ENCODE measurements around the gene SLC25A47.
"Not testable (repeated sequence)": the region's sequence is repeated elsewhere in the genome, so short reads cannot be mapped to it uniquely, and the experiment has no call there.

SLC25A47 gene

GRCh38 chr14:100323121-100323941 lies at the start of gene SLC25A47:
Gene SLC25A47, plus strand, starts transcription at chr14:100323339. Its CDS starts 76 bp downstream, at chr14:100323415.
- no peak for DNase-seq

DNA sequence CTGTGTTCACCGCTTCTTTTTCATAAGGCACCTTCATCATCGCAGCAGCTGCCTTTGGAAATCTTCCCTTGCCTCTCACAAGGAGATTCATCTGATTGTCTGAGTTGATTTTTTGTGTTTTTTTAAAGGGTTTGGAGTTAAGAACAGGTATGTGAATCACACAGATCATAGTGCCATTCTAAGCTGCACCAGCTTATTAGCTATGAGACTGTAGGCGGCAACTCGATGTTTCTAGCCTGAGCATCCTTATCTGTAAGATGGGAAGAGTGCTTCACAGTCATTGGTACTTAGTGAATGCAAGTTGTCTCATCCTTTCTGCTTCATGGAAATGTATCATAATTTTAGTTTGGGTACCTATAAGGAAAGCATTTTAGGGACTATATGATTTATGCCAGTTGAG lies 48.9 kb upstream of the SLC25A47 start:
- DNase-seq: no peak

GRCh38 chr14:100275214-100275613 lies 47.9 kb upstream of the SLC25A47 start:
- DNase-seq: no peak

- DNase-seq: no peak
These were observed 44.4 kb upstream of the SLC25A47 start for GRCh38 chr14:100278702-100279101.

DNA sequence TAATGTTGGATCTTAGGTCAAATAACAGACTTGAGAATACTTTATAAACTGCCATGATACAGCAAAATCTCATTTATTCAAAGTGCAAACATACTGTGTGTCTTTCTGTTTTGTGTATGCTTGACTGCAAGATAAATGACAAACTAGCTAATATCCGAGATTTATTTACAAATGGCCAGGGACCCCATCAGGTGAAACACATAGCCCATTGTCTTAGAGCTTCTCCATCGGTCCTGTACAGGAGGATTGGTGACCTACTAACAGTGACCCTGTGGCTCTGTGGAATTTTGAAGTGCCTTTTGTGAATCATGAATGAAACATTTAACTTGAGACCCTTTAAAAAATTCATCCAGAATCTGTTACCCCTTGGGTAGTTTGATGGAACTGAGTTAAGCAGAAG lies 44.0 kb upstream of the SLC25A47 start:
- no peak for DNase-seq

DNA sequence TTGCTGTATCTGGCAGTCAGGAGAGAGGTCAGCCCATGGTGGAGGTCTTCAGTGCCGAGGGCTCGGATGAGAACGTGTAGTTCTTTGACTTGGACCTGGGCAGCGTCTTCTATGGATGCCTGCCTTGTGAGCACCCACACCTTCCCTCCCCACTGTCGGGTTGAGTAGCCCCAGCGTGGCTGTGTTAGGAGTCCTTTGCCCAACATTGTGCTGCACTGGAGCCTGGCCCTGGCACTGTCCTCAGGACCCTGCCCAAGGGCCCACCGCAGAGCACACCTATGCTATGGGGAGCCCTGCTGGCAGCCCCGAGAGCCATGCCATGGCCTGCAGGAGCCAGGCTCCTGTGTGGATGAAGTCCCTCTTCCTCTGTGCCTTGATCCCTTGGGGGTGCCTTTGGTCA lies 43.6 kb upstream of the SLC25A47 start:
- DNase-seq: no peak

DNA sequence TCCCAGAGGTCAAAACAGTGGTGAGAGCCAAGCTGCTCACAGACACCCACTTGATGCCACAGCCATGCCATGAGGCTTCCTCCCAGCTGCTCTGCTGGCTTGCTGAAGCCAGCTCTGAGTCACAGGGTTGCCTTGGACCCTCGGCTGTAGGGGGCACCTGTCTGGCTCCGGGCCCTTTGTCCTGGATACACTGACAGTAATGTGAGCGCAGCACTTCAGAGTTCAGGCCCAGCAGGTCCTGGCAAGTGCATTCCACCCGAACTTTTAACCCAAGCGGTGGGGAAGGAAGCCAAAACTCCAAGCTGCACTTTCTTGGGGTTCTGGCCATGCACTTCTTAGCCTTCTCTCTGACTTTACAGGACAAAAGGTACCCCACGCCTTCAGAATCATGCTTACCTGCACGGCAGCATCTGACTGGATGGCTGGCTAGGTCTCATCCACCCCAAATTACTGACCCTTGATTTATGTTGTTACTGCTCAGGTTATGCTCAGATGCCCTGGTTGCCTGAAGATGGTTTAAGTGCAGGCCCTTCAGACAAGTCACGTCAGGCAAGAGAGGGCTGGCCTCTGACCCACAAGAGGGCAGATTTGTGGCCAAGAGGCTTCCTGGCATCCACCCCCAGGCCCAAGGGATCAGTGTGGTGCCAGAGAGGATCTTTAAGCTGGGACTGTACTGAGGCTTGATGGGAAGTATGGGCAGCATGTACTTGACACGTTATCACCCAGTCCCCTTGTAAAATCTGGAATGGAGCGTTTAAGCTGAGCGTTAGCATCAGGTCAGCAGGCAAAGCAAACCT lies 41.7 kb upstream of the SLC25A47 start:
- DNase-seq: no peak

- DNase-seq: no peak
These were observed 41.1 kb upstream of the SLC25A47 start for GRCh38 chr14:100282083-100282350.

- no peak for DNase-seq
These were observed 40.2 kb upstream of the SLC25A47 start for GRCh38 chr14:100282766-100283419.

- not testable (repeated sequence) for DNase-seq
These were observed 39.7 kb upstream of the SLC25A47 start for GRCh38 chr14:100283436-100283835.

DNA sequence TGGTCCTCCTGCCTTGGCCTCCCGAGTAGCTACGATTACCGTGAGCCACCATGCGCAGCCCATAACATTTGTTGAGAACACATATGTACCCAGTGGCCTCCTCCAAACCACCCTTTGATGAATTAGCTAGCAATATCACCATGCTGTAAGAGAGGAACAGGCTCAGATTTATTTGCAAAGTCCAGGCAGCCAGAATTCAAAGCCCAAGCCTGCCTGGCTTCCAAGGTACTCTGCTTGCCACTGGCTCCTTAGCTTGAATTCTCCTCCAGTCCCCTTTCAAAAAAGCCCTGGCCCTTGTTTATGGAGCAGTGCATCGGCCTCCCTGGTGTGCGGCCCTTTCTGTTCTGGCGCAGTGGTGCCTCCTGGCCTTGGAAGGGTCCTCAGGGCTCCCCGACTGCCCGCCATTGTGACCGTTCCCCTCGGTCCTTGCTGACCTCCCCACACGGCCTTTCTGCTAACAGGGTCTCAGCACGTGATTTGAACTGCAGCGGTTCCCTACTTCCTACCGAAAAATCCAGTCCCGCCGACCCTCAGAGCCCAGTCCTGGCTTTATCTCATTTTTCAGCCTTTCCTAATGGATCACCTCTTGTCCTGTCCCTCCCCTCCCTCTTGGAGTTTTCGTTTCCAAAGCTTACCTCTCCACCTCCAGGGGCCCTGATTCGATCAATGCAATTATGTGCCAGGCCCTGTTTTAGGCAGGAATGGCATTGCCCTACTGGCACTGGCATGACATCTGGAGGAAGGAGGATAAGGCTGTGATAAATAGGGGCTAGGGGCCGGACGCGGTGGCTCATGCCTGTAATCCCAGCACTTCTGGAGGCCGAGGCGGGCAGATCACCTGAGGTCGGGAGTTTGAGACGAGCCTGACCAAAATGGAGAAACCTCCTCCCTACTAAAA lies 38.9 kb upstream of the SLC25A47 start:
- no peak for DNase-seq

GRCh38 chr14:100285021-100285912 lies 37.9 kb upstream of the SLC25A47 start:
- peak; percentile 64 to 67 for DNase-seq

GRCh38 chr14:100285913-100286400 lies 37.2 kb upstream of the SLC25A47 start:
- no peak for DNase-seq

- no peak for DNase-seq
These were observed 36.5 kb upstream of the SLC25A47 start for GRCh38 chr14:100286484-100287191.

- no peak for DNase-seq
These were observed 35.7 kb upstream of the SLC25A47 start for GRCh38 chr14:100287202-100287997.

GRCh38 chr14:100287998-100288295 lies 35.2 kb upstream of the SLC25A47 start:
- not testable (repeated sequence) for DNase-seq

- no peak for DNase-seq
These were observed 34.6 kb upstream of the SLC25A47 start for GRCh38 chr14:100288382-100289185.

DNA sequence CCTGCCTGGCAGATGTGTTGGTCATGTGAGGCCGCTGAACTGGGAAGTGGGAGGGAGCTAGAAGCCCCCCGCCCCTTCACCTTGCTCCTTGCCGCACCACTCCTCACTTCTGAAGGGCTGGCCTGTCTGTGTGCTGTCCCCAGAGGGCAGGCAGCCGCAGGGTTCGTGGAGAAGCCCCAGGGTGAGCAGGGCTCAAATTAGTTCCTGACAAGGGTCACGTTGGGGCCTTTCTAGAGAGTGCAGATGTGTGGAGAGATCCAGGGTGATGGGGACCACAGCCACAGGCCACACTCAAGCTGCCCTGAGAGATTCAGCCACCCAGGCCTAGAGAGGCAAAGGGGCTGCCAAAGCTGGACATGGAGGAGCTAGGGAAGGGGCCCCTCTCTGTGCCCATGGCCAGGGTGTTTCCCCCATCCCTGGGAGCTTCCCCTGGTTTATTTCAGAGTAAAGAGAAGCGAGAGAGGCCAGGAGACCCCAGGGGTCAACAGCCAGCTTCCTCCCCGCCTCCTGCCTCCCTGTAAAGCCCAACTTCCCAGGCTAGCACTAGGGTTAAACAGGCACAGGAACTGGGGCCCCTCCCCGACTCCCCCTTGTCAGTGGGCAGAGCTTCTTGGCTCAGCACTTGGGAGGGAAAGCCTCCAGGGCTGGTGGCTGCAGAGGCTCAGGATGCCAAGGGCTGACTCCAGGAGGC lies 33.1 kb upstream of the SLC25A47 start:
- no peak for DNase-seq

All from activated CD4-positive, alpha-beta T cell treated with anti-CD3 and anti-CD28 coated beads, Interleukin-2, amount 50 U/mL, for 4 hours (primary cell).